Stomach (tissue), 9 donors: ENCODE measurements around the gene AK5. TPM values are rescaled to one million over a fixed set of nuclear protein-coding genes. Genes with fewer than 3 reads are reported as not detected.
"Not testable (repeated sequence)": the region's sequence is repeated elsewhere in the genome, so short reads cannot be mapped to it uniquely, and the experiment has no call there.

ENCODE experiments used
- DNase-seq, 2 donors: peaks; one replicate each; pipeline versions ENCODE4 v3.0.0 to v3.0.0-alpha.2; 2013 to 2019
- H3K27ac ChIP-seq, 5 donors: fragments of 200-600 bp in 4 of 5; sonication (generic) in 4 of 5; one replicate each; pipeline ENCODE4 v1.5.1; 2013 to 2019; ENCODE audit warnings: mild to moderate bottlenecking in 1 of 5, moderate library complexity in 1 of 5
- H3K27me3 ChIP-seq, 3 donors: fragments of 200-600 bp; sonication (generic); one replicate each; pipeline ENCODE4 v1.5.1; 2017 to 2019; ENCODE audit warnings: mixed run types in 1 of 3
- H3K36me3 ChIP-seq, 4 donors: fragments of 200-600 bp; sonication (generic); 1 replicate in 3 of 4; 2 replicates in 1 of 4; pipeline ENCODE4 v1.5.1; 2016 to 2019
- H3K4me1 ChIP-seq, 4 donors: fragments of 200-600 bp; sonication (generic); one replicate each; pipeline ENCODE4 v1.5.1; 2016 to 2019
- H3K4me3 ChIP-seq, 4 donors: fragments of 200-600 bp; sonication (generic) in 3 of 4; one replicate each; pipeline ENCODE4 v1.5.1; 2016 to 2019; ENCODE audit warnings: mild to moderate bottlenecking in 1 of 4
- H3K9me3 ChIP-seq, 4 donors: fragments of 200-600 bp; sonication (generic); one replicate each; pipeline ENCODE4 v1.5.1; 2016 to 2019
- CTCF ChIP-seq, 7 experiments: fragments of 450-650 bp in 4 of 7; fragments of 200-600 bp in 3 of 7; sonication (generic) in 3 of 7; IDR thresholded peaks; one replicate each; pipeline ENCODE4 v1.5.1; 2016 to 2019; ENCODE audit warnings: antibody characterized with exemption in 7 of 7, control low read depth in 2 of 7, mild to moderate bottlenecking in 1 of 7
- EP300 ChIP-seq: sonication (generic); formaldehyde crosslinking; IDR thresholded peaks from one replicate; pipeline ENCODE4 v1.6.1; 2017; ENCODE audit warnings: antibody characterized with exemption
- POLR2A ChIP-seq, 4 donors: fragments of 450-650 bp; IDR thresholded peaks; one replicate each; pipeline ENCODE4 v1.6.1; 2016; ENCODE audit warnings: antibody characterized with exemption in 4 of 4, control low read depth in 2 of 4, mild to moderate bottlenecking in 1 of 4, moderate library complexity in 1 of 4
- POLR2AphosphoS5 ChIP-seq, 3 donors: sonication (generic); formaldehyde crosslinking; IDR thresholded peaks; one replicate each; pipeline ENCODE4 v1.6.1; 2016; ENCODE audit warnings: antibody characterized with exemption in 3 of 3
- WGBS, 5 donors: extraction: QIAGEN DNeasy Blood & Tissue Kit in 3 of 5; methylation state at CpG; one replicate each; pipeline versions ENCODE4 v1.1.5 to v1.1.7; 2013 to 2018; 5-methylcytosine and 5-hydroxymethylcytosine counted together
- intact Hi-C: fragments of 100-400 bp; cut with DNase I; formaldehyde crosslinking; loops from one replicate; pipeline ENCODE4 v1.15.1; 2023; ENCODE audit warnings: low total_unique reads
- polyA plus RNA-seq, 3 donors: library from polyadenylated mRNA; stranded (reverse); fragments of 200-250 nt; gene quantifications; one replicate each; pipeline ENCODE4 v1.2.3, GENCODE V29; 2013
- total RNA-seq, 5 donors: library from RNA; depleted of rRNA; stranded (reverse); fragments of >200 nt; gene quantifications; one replicate each; pipeline versions ENCODE4 v1.1.0 to v1.2.3, GENCODE V29; 2014 to 2016
- donor health status: healthy with polysubstance abuse.
- donor health status: Bipolar disorder and iron deficiency.
- donor health status: healthy.

Gene AK5
- total and polyA plus RNA-seq, 8 donors: 0.23 to 5.0 (median 1.3) TPM; not detected in 3

GRCh38 chr1:77416692-77417450 is 135.1 kb downstream of the AK5 start:
- H3K27me3 ChIP-seq: no peaks in the 10 kb centered on the region
- no peak for DNase-seq
- WGBS, 5 donors: 83 to 91% (median 85%) methylated on average over 5 of the region's 5 CpGs

GRCh38 chr1:77418055-77418454 is 136.2 kb downstream of the AK5 start:
- H3K36me3 ChIP-seq, H3K27me3 ChIP-seq, intact Hi-C loops, DNase-seq, H3K4me3 ChIP-seq, H3K9me3 ChIP-seq, H3K4me1 ChIP-seq, H3K27ac ChIP-seq: not testable (repeated sequence)
- 80 to 96% (median 95%) methylated on average over 3 of the region's 3 CpGs for WGBS, 5 donors

More at GRCh38 chr1:77416692-77417450, 135.1 kb downstream of the AK5 start:
- Histone ChIP-seq H3K27ac (no peak overlapping the region), H3K36me3 (no peaks in the 10 kb centered on the region), H3K9me3 (no peaks in the 10 kb centered on the region), H3K4me3 (no peak overlapping the region), H3K4me1 (no peaks in the 10 kb centered on the region)
- TF ChIP-seq CTCF (IDR thresholded peaks at IDR 0.05) (peak in 1 of 7 experiments; percentile 21), POLR2A (IDR thresholded peaks at IDR 0.05) (no peak)
- intact Hi-C loops: no loop called here

- whole genome bisulfite sequencing, 5 donors: 81 to 94% (median 86%) methylated on average over 3 of the region's 3 CpGs
- Histone ChIP-seq H3K9me3 (peaks cover 0 to 3% (median 0%) of the 10 kb centered on the region in 4 donors), H3K4me3 (no peak overlapping the region), H3K4me1 (no peaks in the 10 kb centered on the region), H3K36me3 (no peaks in the 10 kb centered on the region), H3K27ac (no peak overlapping the region), H3K27me3 (no peaks in the 10 kb centered on the region)
- DNase-seq: no peak
- TF ChIP-seq EP300: no peak
- TF ChIP-seq POLR2AphosphoS5 (IDR thresholded peaks at IDR 0.05): no peak
- no peak for TF ChIP-seq CTCF (IDR thresholded peaks at IDR 0.05)
- TF ChIP-seq POLR2A (IDR thresholded peaks at IDR 0.05): no peak
- intact Hi-C loops: no loop called here
These were observed 139.8 kb downstream of the AK5 start for GRCh38 chr1:77421504-77422233.

GRCh38 chr1:77424236-77424635 is 142.4 kb downstream of the AK5 start:
- Histone ChIP-seq H3K27me3 (no peaks in the 10 kb centered on the region), H3K4me1 (no peaks in the 10 kb centered on the region), H3K4me3 (no peak overlapping the region), H3K9me3 (peaks cover 0 to 14% (median 8%) of the 10 kb centered on the region in 4 donors), H3K27ac (no peak overlapping the region), H3K36me3 (no peaks in the 10 kb centered on the region)
- intact Hi-C loops: no loop called here
- DNase-seq: no peak
- no peak for TF ChIP-seq POLR2A (IDR thresholded peaks at IDR 0.05)
- no peak for TF ChIP-seq POLR2AphosphoS5 (IDR thresholded peaks at IDR 0.05)
- no peak for TF ChIP-seq EP300
- TF ChIP-seq CTCF (IDR thresholded peaks at IDR 0.05): no peak

- no peak overlapping the region for H3K4me3 ChIP-seq
- H3K4me1 ChIP-seq: no peaks in the 10 kb centered on the region
- H3K36me3 ChIP-seq: no peaks in the 10 kb centered on the region
- no peak for DNase-seq
- intact Hi-C loops: no loop called here
- TF ChIP-seq EP300: no peak
- no peak for TF ChIP-seq CTCF (IDR thresholded peaks at IDR 0.05)
- no peak for TF ChIP-seq POLR2A (IDR thresholded peaks at IDR 0.05)
- TF ChIP-seq POLR2AphosphoS5 (IDR thresholded peaks at IDR 0.05): no peak
- H3K9me3 ChIP-seq: peaks cover 0 to 14% (median 8%) of the 10 kb centered on the region in 4 donors
- no peak overlapping the region for H3K27ac ChIP-seq
- 80 to 89% (median 86%) methylated on average over 1 of the region's 1 CpG for WGBS, 5 donors
- H3K27me3 ChIP-seq: no peaks in the 10 kb centered on the region
These were observed 146.2 kb downstream of the AK5 start for GRCh38 chr1:77428068-77428467.
